Activated naive CD8-positive, alpha-beta T cell treated with anti-CD3 and anti-CD28 coated beads for 36 hours (primary cell): ENCODE measurements around the gene DDX51. TPM values are rescaled to one million over a fixed set of nuclear protein-coding genes. Genes with fewer than 3 reads are reported as not detected.

Experiments used
- DNase-seq: peaks from one replicate; pipeline ENCODE4 v3.0.0; 2021
- H3K27ac Mint-ChIP-seq: one replicate; pipeline ENCODE4 v1.8.0; 2022; ENCODE audit warnings: mild to moderate bottlenecking, moderate library complexity, mixed read lengths
- H3K27me3 Mint-ChIP-seq: one replicate; pipeline ENCODE4 v1.8.0; 2022; ENCODE audit warnings: mild to moderate bottlenecking, mixed read lengths
- H3K36me3 Mint-ChIP-seq: one replicate; pipeline ENCODE4 v1.8.0; 2021; ENCODE audit warnings: mild to moderate bottlenecking, mixed read lengths
- H3K4me1 Mint-ChIP-seq: one replicate; pipeline ENCODE4 v1.8.0; 2021; ENCODE audit warnings: mixed read lengths
- H3K4me3 Mint-ChIP-seq: one replicate; pipeline ENCODE4 v1.8.0; 2022; ENCODE audit warnings: mild to moderate bottlenecking, moderate library complexity, mixed read lengths
- H3K9me3 Mint-ChIP-seq: one replicate; pipeline ENCODE4 v1.8.0; 2022; ENCODE audit warnings: mixed read lengths
- total RNA-seq, 2 experiments: library from RNA; stranded (reverse); gene quantifications; one replicate each; pipeline ENCODE4 v1.2.3, GENCODE V29; 2021

DDX51 gene
- total RNA-seq, 2 experiments from 2014 or later: 32.4 to 34.8 TPM

DNA sequence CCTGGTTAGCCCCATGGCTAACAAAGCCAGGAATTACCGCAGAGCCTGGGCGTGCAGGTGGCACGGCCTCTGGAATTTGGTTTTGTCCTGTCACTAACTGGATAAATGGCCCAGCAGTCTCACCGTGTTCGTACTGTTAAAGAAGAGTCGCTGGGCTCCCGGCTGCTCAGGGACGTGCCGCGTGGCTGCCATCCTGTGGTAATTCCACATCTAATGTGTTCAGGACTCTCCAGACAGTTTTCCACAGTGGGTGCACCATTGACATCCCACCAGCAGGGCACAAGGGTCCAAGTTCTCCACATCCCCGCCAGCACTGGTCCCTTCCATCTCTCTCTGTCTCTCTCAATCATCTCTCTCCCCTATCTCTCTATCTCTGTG is 19.8 kb upstream of the DDX51 start:
- no peak overlapping the region for H3K4me3 Mint-ChIP-seq
- no peak for DNase-seq
- peaks cover 6% of the 10 kb centered on the region for H3K4me1 Mint-ChIP-seq
- H3K27ac Mint-ChIP-seq: no peak overlapping the region
- H3K36me3 Mint-ChIP-seq: no peaks in the 10 kb centered on the region
- H3K9me3 Mint-ChIP-seq: no peaks in the 10 kb centered on the region
- no peaks in the 10 kb centered on the region for H3K27me3 Mint-ChIP-seq

DNA sequence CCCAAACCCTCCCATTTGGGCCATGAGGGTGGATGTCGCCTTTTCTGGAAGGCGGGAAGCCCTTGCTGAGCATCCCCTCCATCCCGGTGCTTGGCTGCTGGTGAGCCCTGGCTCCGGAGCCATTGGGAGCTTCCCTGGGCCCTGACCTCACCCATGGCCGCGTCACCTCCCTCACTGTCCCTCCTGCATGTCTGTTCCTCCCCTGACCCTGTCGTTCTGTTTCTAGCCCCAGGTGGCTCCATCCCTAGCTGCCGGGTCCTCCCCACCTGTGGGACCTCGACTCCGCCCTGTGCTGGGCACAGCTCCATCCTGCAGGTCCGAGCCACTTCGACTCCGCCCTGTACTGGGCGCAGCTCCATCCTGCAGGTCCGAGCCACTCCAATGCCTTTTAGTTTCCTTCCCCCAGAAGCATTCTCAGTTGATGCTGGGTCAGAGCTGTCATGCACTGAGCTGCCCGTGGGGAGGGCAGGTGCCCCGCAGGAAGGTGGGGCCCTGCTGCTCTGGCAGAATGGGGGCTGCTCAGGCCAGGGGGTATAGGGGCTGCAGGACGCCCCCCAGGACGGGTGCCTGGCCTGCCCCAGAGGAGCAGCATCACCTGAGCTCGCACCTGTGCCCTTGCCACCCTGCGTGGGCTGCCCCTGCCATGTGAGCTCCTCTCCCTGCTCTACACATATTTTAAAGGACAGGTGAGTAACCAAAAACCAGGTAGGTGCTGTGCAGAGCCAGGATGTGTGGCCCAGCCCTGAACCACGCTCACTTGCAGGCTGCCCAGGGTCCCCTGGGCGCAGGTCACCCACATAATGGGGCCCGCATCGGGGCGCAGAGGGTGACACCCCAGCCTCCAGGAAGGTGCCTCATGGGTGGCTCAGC is 19.2 kb upstream of the DDX51 start:
- H3K36me3 Mint-ChIP-seq: no peaks in the 10 kb centered on the region

DNA sequence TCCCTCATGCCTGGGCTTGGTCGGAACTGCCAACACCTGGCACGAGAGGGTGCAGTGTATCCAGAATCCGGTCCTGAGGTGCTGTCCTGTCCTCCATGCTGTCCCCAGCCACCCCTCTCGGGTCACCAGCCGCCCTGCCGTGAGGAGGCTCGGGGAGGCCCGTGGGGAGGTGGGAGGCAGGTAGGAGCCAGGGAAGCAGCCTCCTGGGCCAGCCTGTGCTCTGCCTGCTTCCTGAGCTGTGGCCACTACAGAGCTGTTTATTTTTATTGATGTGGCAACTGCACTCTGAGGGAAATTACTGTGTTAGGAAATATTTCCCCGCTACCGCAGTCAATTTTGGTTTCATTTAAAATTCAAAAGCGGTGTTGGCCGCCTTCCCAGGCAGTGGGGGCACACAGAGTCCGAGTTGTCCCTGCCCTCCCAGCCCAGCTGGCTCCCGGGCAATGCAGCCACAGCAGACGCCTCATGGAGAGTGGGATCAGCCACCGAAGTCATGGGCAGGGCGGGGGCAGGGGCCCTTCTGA is 18.5 kb upstream of the DDX51 start:
- Mint-ChIP-seq H3K27ac (no peak overlapping the region), H3K4me1 (peaks cover 6% of the 10 kb centered on the region), H3K27me3 (no peaks in the 10 kb centered on the region), H3K9me3 (no peaks in the 10 kb centered on the region), H3K4me3 (no peak overlapping the region), H3K36me3 (no peaks in the 10 kb centered on the region)
- DNase-seq: peak; percentile 23

More for the DNA sequence above, 19.2 kb upstream of the DDX51 start:
- Mint-ChIP-seq H3K27me3 (no peaks in the 10 kb centered on the region), H3K4me3 (no peak overlapping the region), H3K9me3 (no peaks in the 10 kb centered on the region), H3K4me1 (peaks cover 6% of the 10 kb centered on the region), H3K27ac (no peak overlapping the region)
- DNase-seq: no peak

DNA sequence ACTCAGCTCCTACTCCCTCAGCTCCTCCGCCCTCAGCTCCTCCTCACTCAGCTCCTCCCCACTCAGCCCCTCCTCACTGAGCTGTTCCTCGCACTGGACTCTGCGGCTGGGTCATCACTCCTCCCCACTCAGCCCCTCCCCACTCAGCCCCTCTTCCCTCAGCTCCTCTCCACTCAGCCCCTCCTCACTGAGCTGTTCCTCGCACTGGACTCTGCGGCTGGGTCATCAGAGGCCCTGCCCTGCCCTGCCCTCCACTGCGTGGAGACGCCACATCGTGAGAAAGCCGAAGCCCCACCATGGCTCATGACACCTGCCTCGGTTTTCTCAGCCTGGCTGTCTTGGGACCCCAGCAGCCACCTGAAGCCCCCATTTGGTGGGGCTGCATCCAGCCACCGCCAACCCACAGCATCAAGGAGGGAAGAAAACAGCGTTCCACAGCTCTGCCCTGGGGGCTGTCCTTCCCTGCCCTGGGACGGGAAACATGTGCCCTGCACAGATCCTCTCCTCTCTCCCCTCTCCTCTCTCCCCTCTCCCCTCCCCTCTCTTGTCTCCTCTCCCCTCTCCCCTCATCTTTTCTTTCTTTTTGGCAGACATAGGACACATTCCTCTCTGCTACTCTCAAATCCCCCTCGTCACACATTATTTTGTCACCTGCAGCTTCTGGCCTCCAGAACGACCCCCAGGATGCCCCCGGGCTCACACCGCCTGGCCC is 17.8 kb upstream of the DDX51 start:
- Mint-ChIP-seq H3K4me3 (no peak overlapping the region), H3K36me3 (no peaks in the 10 kb centered on the region)

DNA sequence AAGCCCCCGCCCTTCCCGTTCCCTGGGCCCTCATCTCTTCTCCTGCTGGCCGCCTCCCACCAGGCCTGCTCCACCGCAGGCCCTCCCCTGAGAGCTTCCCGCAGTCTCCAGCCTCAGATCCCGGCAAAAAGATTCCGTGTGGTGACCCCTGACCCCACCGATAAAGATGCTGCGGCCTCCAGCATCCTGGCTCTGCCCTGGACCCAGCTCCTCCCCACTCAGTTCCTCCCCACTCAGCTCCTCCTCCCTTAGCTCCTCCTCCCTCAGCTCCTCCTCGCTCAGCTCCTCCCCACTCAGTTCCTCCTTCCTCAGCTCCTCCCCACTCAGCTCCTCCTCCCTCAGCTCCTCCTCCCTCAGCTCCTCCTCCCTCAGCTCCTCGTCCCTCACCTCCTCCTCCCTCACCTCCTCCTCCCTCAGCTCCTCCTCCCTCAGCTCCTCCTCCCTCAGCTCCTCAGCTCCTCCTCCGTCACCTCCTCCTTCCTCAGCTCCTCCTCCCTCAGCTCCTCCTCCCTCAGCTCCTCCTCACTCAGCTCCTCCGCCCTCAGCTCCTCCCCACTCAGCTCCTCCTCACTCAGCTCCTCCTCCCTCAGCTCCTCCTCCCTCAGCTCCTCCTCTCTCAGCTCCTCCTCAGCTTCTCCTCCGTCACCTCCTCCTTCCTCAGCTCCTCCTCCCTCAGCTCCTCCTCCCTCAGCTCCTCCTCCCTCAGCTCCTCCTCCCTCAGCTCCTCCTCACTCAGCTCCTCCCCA is 17.1 kb upstream of the DDX51 start:
- H3K4me3 Mint-ChIP-seq: no peak overlapping the region
- DNase-seq: no peak
- H3K4me1 Mint-ChIP-seq: peaks cover 6% of the 10 kb centered on the region
- H3K27ac Mint-ChIP-seq: no peak overlapping the region
- H3K36me3 Mint-ChIP-seq: no peaks in the 10 kb centered on the region
- no peaks in the 10 kb centered on the region for H3K27me3 Mint-ChIP-seq
- H3K9me3 Mint-ChIP-seq: no peaks in the 10 kb centered on the region

More for the DNA sequence above, 17.8 kb upstream of the DDX51 start:
- H3K4me1 Mint-ChIP-seq: peaks cover 6% of the 10 kb centered on the region
- H3K27me3 Mint-ChIP-seq: no peaks in the 10 kb centered on the region
- H3K27ac Mint-ChIP-seq: no peak overlapping the region
- no peak for DNase-seq
- no peaks in the 10 kb centered on the region for H3K9me3 Mint-ChIP-seq

DNA sequence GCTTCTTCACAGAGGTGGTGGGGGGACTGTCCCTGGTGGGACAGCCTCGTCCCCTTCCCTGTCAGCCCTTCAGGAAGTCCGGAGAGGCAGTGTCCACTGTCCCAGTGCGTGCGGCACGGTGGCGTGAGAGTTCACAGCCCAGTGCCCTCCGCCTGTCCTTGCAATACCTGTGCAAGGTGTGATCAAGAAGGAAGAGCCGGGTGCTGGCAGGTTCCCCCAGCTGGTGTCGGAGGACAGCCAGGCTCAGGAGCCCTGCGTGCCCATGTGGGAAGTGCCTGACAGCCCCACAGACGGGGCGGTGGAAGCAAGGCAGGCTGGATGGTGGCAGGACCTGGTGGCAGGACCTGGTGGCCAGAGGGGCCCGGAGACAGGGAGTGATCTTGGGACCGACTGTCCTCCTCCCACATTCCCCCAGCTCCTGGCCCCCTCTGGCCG is 16.5 kb upstream of the DDX51 start:
- Mint-ChIP-seq H3K9me3 (no peaks in the 10 kb centered on the region), H3K4me3 (no peak overlapping the region), H3K27ac (no peak overlapping the region), H3K36me3 (no peaks in the 10 kb centered on the region), H3K4me1 (peaks cover 6% of the 10 kb centered on the region), H3K27me3 (no peaks in the 10 kb centered on the region)
- DNase-seq: no peak

DNA sequence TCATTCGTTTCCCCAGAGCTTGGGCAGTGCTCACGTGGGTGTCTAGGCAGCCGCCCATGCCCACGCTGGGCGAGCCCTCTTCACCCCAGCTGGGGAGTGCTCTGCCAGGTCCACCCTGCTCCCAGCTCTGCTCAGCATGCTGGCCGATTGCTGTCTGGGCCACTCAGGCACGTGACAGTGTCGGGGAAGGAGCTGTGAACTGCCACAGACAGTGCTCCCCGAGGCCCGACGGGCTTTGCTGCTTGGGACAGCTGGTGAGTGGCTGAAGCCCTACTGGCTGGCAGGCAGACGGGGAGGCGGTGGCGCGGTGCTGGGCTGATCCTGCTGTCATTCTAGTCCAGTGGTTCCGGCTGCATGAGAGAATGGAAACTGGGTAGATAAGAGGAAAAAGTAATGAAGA is 15.9 kb upstream of the DDX51 start:
- peaks cover 6% of the 10 kb centered on the region for H3K4me1 Mint-ChIP-seq
- no peaks in the 10 kb centered on the region for H3K27me3 Mint-ChIP-seq
- H3K4me3 Mint-ChIP-seq: no peak overlapping the region
- H3K27ac Mint-ChIP-seq: no peak overlapping the region
- H3K9me3 Mint-ChIP-seq: no peaks in the 10 kb centered on the region
- DNase-seq: no peak
- H3K36me3 Mint-ChIP-seq: no peaks in the 10 kb centered on the region

DNA sequence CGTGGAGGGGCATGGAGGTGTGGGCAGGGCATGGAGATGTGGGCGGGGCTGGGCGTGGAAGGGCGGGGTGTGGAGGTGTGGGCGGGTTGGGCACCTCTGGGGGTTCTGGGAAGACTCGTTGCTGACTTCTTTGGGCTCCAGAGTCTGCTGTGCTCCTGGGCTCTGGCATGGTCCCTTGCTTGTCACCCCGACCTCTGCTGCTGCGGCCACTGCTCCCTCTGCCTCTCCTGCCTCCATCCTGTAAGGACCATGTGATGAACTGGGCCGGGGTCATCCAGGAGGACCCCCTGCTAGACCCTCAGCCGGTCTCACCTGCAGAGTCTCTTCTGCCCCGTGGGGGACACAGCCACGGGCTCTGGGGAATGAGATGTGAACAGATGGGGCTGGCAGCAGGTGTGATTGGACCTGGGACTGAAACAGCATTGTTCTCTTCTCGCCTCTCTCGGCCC is 15.5 kb upstream of the DDX51 start:
- Mint-ChIP-seq H3K4me3 (no peak overlapping the region), H3K27me3 (no peaks in the 10 kb centered on the region), H3K4me1 (peaks cover 6% of the 10 kb centered on the region), H3K27ac (no peak overlapping the region), H3K36me3 (no peaks in the 10 kb centered on the region), H3K9me3 (no peaks in the 10 kb centered on the region)
- no peak for DNase-seq

DNA sequence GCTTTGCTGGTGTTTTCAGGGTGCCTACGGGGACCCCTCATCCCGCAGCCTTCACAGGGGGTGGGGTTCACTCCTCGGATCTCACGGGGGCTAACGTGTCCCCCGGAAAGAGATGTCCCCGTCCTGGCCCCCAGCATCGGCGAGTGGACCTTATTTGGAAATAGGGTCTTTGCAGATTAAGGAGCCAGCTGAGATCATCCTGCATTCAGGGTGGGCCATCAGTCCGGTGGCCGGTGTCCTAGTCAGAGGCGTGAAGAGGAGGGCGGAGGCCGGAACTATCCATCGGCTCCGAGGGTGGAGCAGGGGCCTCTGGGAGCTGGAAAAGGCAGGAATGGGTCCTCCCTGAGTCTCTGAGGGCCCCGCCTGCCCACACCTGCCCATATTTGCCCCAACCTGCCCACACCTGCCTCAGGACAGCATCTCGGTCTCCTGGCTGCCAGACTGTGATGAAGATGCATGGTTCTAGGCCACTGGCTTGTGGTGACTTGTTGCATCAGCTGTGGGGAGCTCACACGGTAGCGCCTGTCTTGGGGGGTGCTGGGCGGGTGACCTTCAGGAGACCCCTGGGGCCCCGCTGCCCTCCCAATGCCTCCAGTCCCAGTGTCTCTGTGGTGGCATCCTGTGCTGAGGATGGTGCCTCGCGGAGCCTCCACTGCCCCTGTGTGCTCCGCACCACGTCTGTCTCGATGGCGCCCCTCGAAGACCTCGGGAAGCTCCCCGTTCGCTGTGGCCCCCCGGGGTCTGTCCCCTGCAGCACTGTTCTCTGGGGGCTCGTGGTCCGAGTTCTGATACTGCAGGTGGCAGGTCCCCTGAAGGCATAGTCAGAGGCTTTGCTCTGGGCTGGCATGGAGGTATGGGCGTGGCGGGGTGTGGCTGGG is 14.8 kb upstream of the DDX51 start:
- no peak for DNase-seq
- no peak overlapping the region for H3K27ac Mint-ChIP-seq
- no peaks in the 10 kb centered on the region for H3K27me3 Mint-ChIP-seq
- no peaks in the 10 kb centered on the region for H3K36me3 Mint-ChIP-seq
- H3K4me1 Mint-ChIP-seq: peaks cover 6% of the 10 kb centered on the region
- no peak overlapping the region for H3K4me3 Mint-ChIP-seq
- H3K9me3 Mint-ChIP-seq: no peaks in the 10 kb centered on the region

DNA sequence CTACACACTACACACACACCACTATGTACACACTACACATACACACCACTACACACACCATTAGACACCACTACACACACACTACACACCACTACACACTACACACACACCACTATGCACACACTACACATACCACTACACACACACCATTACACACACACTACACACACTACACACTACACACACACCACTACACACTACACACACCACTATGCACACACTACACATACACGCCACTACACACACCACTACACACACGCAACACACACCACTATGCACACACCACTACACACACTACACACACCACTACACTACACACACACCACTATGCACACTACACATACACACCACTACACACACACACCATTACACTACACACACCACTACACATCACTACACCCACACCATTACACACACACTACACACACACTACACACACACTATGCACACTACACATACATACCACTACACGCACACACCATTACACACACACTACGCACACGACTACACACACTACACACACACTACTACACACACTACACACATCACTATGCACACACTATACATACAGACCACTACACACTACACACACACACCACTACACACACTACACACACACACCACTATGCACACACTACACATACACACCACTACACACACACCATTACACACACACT is 13.8 kb upstream of the DDX51 start:
- H3K9me3 Mint-ChIP-seq: no peaks in the 10 kb centered on the region
- H3K27me3 Mint-ChIP-seq: no peaks in the 10 kb centered on the region
- H3K4me3 Mint-ChIP-seq: no peak overlapping the region
- DNase-seq: no peak
- peaks cover 2% of the 10 kb centered on the region for H3K4me1 Mint-ChIP-seq
- no peaks in the 10 kb centered on the region for H3K36me3 Mint-ChIP-seq
- H3K27ac Mint-ChIP-seq: no peak overlapping the region

DNA sequence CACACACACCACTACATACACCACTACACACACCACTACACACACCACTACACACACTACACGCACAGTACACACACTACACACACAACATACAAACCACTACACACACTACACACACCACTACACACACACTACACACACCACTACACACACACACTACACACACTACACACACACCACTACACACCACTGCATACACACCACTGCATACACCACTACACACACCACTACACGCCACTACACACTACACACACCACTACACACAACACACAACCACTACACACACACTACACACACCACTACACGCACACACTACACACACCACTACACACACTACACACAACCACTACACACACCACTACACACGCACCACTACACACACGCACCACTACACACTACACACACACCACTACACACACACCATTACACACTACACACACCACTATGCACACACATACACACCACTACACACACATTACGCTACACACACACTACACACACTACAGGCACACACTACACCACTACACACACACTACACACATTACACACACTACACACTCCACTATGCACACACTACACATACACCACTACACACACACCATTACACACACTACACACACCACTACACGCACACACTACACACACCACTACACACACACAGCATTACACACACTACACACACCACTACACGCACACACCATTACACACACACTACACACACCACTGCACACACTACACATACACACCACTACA is 12.6 kb upstream of the DDX51 start:
- Mint-ChIP-seq H3K9me3 (no peaks in the 10 kb centered on the region), H3K4me3 (no peak overlapping the region), H3K36me3 (no peaks in the 10 kb centered on the region), H3K4me1 (no peaks in the 10 kb centered on the region), H3K27ac (no peak overlapping the region), H3K27me3 (no peaks in the 10 kb centered on the region)
- no peak for DNase-seq

DNA sequence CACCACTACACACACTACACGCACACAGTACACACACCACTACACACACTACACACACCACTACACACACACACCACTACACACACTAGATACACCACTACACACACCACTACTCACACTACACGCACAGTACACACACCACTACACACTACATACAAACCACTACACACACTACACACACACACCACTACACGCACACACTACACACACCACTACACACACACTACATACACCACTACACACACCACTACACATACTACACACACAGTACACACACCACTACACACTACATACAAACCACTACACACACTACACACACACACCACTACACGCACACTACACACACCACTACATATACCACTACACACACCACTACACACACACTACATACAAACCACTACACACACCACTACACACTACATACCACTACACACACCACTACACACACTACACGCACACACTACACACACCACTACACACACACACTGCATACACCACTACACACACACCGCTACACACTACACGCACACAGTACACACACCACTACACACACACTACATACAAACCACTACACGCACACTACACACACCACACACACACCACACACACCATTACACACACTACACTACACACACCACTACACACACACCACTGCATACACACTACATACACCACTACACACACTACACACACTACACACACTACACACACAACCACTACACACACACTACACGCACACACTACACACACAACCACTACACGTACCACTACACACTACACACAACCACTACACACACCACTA is 11.9 kb upstream of the DDX51 start:
- no peak for DNase-seq
- no peaks in the 10 kb centered on the region for H3K27me3 Mint-ChIP-seq
- no peak overlapping the region for H3K27ac Mint-ChIP-seq
- H3K9me3 Mint-ChIP-seq: no peaks in the 10 kb centered on the region
- H3K4me3 Mint-ChIP-seq: no peak overlapping the region
- no peaks in the 10 kb centered on the region for H3K36me3 Mint-ChIP-seq
- H3K4me1 Mint-ChIP-seq: no peaks in the 10 kb centered on the region
